ENCODE results near the gene POLR1B. TPM values are rescaled to one million over a fixed set of nuclear protein-coding genes. Genes with fewer than 3 reads are reported as not detected.

POLR1B gene
- total RNA-seq = 27.5 and 37.3 TPM in 2 replicates

GRCh38 chr2:112542123-112542983 lies at the start of gene POLR1B:
Gene POLR1B, plus strand, starts transcription at chr2:112542465. Its CDS starts 30 bp downstream, at chr2:112542495.

DNA sequence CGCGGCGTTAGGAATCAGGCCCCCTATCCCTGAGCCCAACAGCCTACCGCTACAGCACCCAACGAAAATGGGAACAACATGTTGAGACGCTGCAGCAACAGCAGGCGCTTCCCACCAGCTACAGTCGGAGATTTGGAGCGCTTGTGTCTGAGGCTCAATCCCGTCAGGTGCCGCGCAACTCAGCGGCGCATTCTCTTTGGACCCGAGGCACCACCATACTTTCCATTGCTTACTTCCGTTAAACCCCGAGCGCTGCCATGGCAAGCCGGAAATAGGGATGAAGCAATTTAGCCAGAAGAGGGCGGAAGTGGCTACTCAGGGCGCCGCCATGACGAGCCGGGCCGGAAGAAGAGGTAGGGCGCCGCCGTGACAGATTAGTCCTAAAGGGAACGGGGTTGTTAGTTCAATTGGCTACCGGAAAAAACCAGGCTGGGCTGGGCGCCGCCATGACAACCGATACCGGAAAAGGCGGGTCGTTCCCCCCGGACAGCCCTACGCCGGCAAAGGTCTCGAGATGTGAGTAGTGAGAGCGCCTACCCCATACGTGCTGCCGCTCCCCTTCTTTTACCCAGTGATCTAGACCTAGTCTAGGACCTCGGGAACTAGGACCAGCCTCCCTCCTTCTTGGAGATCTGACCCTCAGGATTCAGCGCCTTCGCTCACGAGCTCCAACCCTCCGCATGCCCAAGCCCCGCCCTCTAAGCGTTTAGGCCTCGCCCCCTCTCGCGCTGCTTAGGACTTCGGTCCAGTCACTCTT lies 42.0 kb downstream of the POLR1B start, which contains the start of gene CHCHD5:
Gene CHCHD5 (plus strand): TSS at position 476 of the 757 bp plus-strand sequence. CDS start 39 bp downstream, at position 515.

Other genes with a start within 250 kb of the POLR1B start
- gene RGPD8, start 108.8 kb upstream of the POLR1B start, total RNA-seq = 5.5 and 8.0 TPM in 2 replicates
- 23.0 and 25.3 TPM in 2 replicates for gene TTL, start 60.3 kb upstream of the POLR1B start, total RNA-seq
- gene CHCHD5, start 42.1 kb downstream of the POLR1B start, total RNA-seq = 1.7 and 7.9 TPM in 2 replicates
- gene SLC20A1, start 103.5 kb downstream of the POLR1B start, total RNA-seq = 47.0 and 49.4 TPM in 2 replicates
- not detected in 2 replicates for gene NT5DC4, start 178.6 kb downstream of the POLR1B start, total RNA-seq
- 0.21 and 0.48 TPM in 2 replicates for gene CKAP2L, start 222.1 kb downstream of the POLR1B start, total RNA-seq
- gene IL1A, start 242.0 kb downstream of the POLR1B start, total RNA-seq = 61.6 and 230 TPM in 2 replicates

Data from tracheal epithelial cell (primary cell).